Measurements from ENCODE around the gene NOC2L. TPM values are rescaled to one million over a fixed set of nuclear protein-coding genes. Genes with fewer than 3 reads are reported as not detected.

The NOC2L gene
- total and polyA plus RNA-seq, 10 donors, result 26.2 to 73.4 (median 45.9) TPM

DNA sequence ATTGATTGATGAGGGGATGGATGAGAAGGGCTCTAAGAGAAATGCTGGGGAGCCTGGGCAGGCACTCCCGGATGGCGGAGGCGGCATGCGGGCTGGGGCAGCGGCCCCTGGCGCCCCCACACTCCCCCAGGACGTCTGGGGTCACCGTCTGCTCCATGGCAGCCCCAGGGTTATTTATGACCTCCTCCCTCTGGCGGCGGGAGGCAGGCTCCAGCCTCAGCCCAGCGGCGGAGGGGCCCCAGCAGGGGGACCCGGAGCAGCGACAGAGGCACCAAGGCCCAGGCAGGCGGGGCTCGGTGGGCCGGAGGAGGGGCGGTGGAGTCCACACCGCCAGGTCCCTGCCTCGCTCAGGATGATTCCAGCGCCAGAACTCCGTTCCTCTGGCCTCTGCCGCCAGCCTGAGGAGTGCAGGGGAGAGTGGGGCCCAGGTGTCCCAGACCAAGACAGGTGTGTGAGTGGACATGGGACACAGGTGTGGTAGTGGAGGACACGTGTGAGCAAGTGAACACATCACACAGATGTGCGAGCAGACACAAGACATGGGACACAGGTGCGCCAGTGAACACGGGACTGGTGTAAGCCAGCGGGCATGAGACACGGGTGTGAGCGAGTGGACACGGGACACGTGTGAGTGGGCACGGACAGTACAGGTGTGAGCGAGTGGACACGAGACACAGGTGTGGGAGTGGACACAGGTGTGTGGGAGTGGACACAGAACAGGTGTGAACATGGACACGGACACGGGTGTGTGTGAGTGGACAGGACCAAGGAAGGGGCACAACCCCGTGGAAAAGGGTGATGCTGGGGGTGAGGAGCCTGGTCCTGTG is 37.8 kb downstream of the NOC2L start:
- 26 to 37% (median 31%) methylated on average over 28 to 38 of the region's 38 CpGs for WGBS, 5 donors
- Histone ChIP-seq H3K36me3 (no peaks in the 10 kb centered on the region), H3K9me3 (no peaks in the 10 kb centered on the region), H3K4me1 (peaks cover 21 to 81% (median 53%) of the 10 kb centered on the region in 6 donors), H3K4me3 (peak overlapping the region in 1 of 8 donors; percentile 34), H3K27me3 (replicated peaks in 1 of 7) (peaks cover 0 to 100% (median 78%) of the 10 kb centered on the region in 7 donors), H3K27ac (no peak overlapping the region)
- TF ChIP-seq, protein P1, sequence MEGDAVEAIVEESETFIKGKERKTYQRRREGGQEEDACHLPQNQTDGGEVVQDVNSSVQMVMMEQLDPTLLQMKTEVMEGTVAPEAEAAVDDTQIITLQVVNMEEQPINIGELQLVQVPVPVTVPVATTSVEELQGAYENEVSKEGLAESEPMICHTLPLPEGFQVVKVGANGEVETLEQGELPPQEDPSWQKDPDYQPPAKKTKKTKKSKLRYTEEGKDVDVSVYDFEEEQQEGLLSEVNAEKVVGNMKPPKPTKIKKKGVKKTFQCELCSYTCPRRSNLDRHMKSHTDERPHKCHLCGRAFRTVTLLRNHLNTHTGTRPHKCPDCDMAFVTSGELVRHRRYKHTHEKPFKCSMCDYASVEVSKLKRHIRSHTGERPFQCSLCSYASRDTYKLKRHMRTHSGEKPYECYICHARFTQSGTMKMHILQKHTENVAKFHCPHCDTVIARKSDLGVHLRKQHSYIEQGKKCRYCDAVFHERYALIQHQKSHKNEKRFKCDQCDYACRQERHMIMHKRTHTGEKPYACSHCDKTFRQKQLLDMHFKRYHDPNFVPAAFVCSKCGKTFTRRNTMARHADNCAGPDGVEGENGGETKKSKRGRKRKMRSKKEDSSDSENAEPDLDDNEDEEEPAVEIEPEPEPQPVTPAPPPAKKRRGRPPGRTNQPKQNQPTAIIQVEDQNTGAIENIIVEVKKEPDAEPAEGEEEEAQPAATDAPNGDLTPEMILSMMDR (IDR thresholded peaks at IDR 0.05 in 8 of 11, conservative IDR thresholded peaks at IDR 0.05 in 3 of 11), result peak in 9 of 11 experiments; percentile 25 to 72 (median 52)
- TF ChIP-seq POLR2A (IDR thresholded peaks at IDR 0.05) (no peak), POLR2AphosphoS5 (IDR thresholded peaks at IDR 0.05) (peak in 2 of 3 donors; percentile 46 to 66)
- DNase-seq, result no peak
- intact Hi-C loops (cut with DNase I; ENCODE audit: low total_unique reads), result no loop called here

DNA sequence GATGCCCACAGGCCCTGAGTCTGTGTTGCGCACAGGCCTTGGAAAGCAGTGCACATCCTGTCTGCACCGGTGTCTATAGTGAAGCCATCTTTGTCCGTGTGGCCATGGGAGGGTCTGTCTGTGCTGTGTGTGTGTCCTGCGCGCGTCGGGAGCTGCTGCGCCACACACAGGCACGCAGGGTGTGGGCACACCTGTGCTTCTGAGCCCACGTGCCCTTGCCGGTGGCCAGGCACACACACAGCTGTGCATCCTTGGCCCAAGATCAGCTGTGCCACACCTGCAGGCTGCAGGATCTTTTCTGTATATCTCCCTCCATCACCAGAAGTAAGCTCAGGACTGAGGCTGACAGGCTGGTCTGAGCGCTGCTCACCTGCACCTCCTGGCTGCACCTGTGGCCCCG is 38.5 kb downstream of the NOC2L start:
- Histone ChIP-seq H3K4me3 (peak overlapping the region in 1 of 8 donors; percentile 34), H3K27me3 (replicated peaks in 1 of 7) (peaks cover 0 to 100% (median 70%) of the 10 kb centered on the region in 7 donors), H3K4me1 (peaks cover 17 to 80% (median 48%) of the 10 kb centered on the region in 6 donors), H3K9me3 (no peaks in the 10 kb centered on the region), H3K27ac (no peak overlapping the region), H3K36me3 (no peaks in the 10 kb centered on the region)
- no peak for DNase-seq
- intact Hi-C loops (cut with DNase I; ENCODE audit: low total_unique reads), result no loop called here
- 9 to 20% (median 15%) methylated on average over 8 to 13 of the region's 13 CpGs for WGBS, 5 donors
- TF ChIP-seq, protein P1 (IDR thresholded peaks at IDR 0.05 in 8 of 11, conservative IDR thresholded peaks at IDR 0.05 in 3 of 11), result no peak

- Histone ChIP-seq H3K36me3 (no peaks in the 10 kb centered on the region), H3K9me3 (no peaks in the 10 kb centered on the region), H3K27ac (no peak overlapping the region), H3K4me1 (peaks cover 15 to 76% (median 45%) of the 10 kb centered on the region in 6 donors), H3K4me3 (no peak overlapping the region), H3K27me3 (replicated peaks in 1 of 7) (peaks cover 0 to 99% (median 67%) of the 10 kb centered on the region in 7 donors)
- intact Hi-C loops (cut with DNase I; ENCODE audit: low total_unique reads), result no loop called here
- 64 to 83% (median 68%) methylated on average over 11 to 23 of the region's 23 CpGs for WGBS, 5 donors
- no peak for TF ChIP-seq POLR2AphosphoS5 (IDR thresholded peaks at IDR 0.05)
- TF ChIP-seq, protein P1 (IDR thresholded peaks at IDR 0.05 in 8 of 11, conservative IDR thresholded peaks at IDR 0.05 in 3 of 11), result no peak
- no peak for TF ChIP-seq POLR2A (IDR thresholded peaks at IDR 0.05)
- no peak for DNase-seq
Measured at GRCh38 chr1:920010-920409, 39.0 kb downstream of the NOC2L start.

DNA sequence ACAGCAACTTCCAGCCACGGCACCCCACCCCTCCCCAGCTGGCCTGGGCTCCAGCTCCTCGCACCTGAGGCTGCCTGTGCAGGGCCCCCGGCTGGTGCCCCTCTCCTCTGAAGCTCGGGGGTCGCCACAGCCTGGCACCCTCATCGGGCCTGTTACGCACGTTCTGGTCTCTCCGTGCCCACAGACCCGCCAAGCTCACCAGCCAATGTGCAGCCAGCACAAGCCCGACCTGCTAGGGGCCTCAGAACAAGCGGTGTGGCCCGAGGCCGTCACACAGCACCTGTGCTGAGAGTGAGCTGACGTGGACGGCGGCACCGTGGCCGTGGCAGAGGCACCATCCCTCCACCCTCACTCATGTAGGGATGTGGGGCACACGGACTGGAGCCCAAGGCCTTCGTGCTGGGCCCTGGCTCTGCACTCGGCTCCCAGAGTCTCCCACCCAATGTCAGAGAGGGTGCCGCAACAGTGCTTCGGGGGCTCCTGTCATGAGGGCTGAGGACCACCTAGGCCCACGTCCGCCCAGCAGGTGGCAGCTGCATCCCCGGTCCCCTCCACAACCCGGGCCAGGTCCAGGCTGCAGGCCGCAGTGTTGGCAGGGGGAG is 39.7 kb downstream of the NOC2L start:
- DNase-seq, result no peak
- peaks cover 15 to 69% (median 39%) of the 10 kb centered on the region in 6 donors for H3K4me1 ChIP-seq
- H3K36me3 ChIP-seq, result no peaks in the 10 kb centered on the region
- H3K9me3 ChIP-seq, result no peaks in the 10 kb centered on the region
- peaks cover 0 to 99% (median 60%) of the 10 kb centered on the region in 7 donors for H3K27me3 ChIP-seq (replicated peaks in 1 of 7)
- intact Hi-C loops (cut with DNase I; ENCODE audit: low total_unique reads), result no loop called here
- no peak overlapping the region for H3K27ac ChIP-seq
- no peak overlapping the region for H3K4me3 ChIP-seq
- 47 to 90% (median 82%) methylated on average over 6 to 29 of the region's 29 CpGs for WGBS, 5 donors
- TF ChIP-seq POLR2A (IDR thresholded peaks at IDR 0.05) (no peak), POLR2AphosphoS5 (IDR thresholded peaks at IDR 0.05) (no peak)
- TF ChIP-seq, protein P1 (IDR thresholded peaks at IDR 0.05 in 8 of 11, conservative IDR thresholded peaks at IDR 0.05 in 3 of 11), result no peak

Measured in spleen (tissue), 11 donors.